Esophagus squamous epithelium (tissue), 4 donors: Measurements from ENCODE around the gene PSMC3IP.

Experiments used
- CTCF ChIP-seq, 6 experiments: fragments of 450-650 bp in 4 of 6; fragments of 200-600 bp in 2 of 6; sonication (generic) in 2 of 6; IDR thresholded peaks; one replicate each; pipeline ENCODE4 v1.5.1; 2016 to 2019; ENCODE audit warnings: antibody characterized with exemption in 6 of 6, mild to moderate bottlenecking in 4 of 6, moderate library complexity in 4 of 6
- POLR2A ChIP-seq, 4 donors: fragments of 450-650 bp; IDR thresholded peaks; one replicate each; pipeline ENCODE4 v1.6.1; 2017; ENCODE audit warnings: antibody characterized with exemption in 4 of 4, mild to moderate bottlenecking in 4 of 4, moderate library complexity in 3 of 4

- TF ChIP-seq POLR2A (IDR thresholded peaks at IDR 0.05) (peak in 3 of 4 donors; percentile 34 to 47 (median 47)), CTCF (IDR thresholded peaks at IDR 0.05) (peak in 1 of 6 experiments; percentile 25)
Measured at GRCh38 chr17:42566883-42567573, 10.5 kb downstream of the PSMC3IP start, which contains the start of gene MLX.
